Neural progenitor cell (in vitro differentiated cells): ENCODE results near the gene SWT1.
"Not testable (repeated sequence)": the region's sequence is repeated elsewhere in the genome, so short reads cannot be mapped to it uniquely, and the experiment has no call there.

Source experiments
- CTCF ChIP-seq: fragments of 200-600 bp; sonication (generic); IDR thresholded peaks from 2 replicates; pipeline ENCODE4 v1.5.1; 2017; ENCODE audit warnings: antibody characterized with exemption, mild to moderate bottlenecking
- EZH2 ChIP-seq: fragments of 200-600 bp; sonication (generic); IDR thresholded peaks from 2 replicates; pipeline ENCODE4 v1.6.1; 2017; ENCODE audit warnings: antibody characterized with exemption, mild to moderate bottlenecking, moderate library complexity

GRCh38 chr1:185234183-185234582, 77.2 kb downstream of the SWT1 start:
- TF ChIP-seq EZH2, CTCF: not testable (repeated sequence)
